Measurements from ENCODE around the gene MPRIP.
A peak's percentile ranks its signal among the peaks of the same experiment; 100 is the strongest.

Gene MPRIP

GRCh38 chr17:17062866-17063265 lies 20.6 kb downstream of the MPRIP start:
- H3K4me1 ChIP-seq (ENCODE audit: control insufficient read depth, insufficient read depth, low read length): peaks cover 4% of the 10 kb centered on the region; the same call in 1 of the 2 replicates

GRCh38 chr17:17063546-17064122 lies 21.4 kb downstream of the MPRIP start:
- H3K27ac ChIP-seq (ENCODE audit: extremely low read depth, low read depth, low read length): no peak overlapping the region
- H3K36me3 ChIP-seq (ENCODE audit: control insufficient read depth in 2 of 2, insufficient read depth in 1 of 2, low read length in 2 of 2): peaks cover 0 to 22% of the 10 kb centered on the region in 2 experiments
- no peak overlapping the region for H3K4me3 ChIP-seq (ENCODE audit: low read depth, low read length)
- peaks cover 4% of the 10 kb centered on the region; the same call in 1 of the 2 replicates for H3K4me1 ChIP-seq (ENCODE audit: control insufficient read depth, insufficient read depth, low read length)
- POLR2A ChIA-PET: no interaction called here
- H3K9me3 ChIP-seq (ENCODE audit: control insufficient read depth, insufficient read depth, low read depth, low read length): no peaks in the 10 kb centered on the region
- CTCF ChIA-PET: interaction anchor here (0.6 kb wide), 2 partner anchors 18 to 474 kb away, joined by 3 to 4 read pairs; no protein-coding TSS in a partner anchor
- peak; percentile 45; the same call in 1 of the 2 replicates for TF ChIP-seq PRDM10 (tag by site-specific recombination; IDR thresholded peaks at IDR 0.05)
- TF ChIP-seq SCRT2 (tag by site-specific recombination; IDR thresholded peaks at IDR 0.05): peak; percentile 59; the same call in 1 of the 2 replicates
- TF ChIP-seq ZFHX2 (tag by site-specific recombination; conservative IDR thresholded peaks at IDR 0.05): peak; percentile 47; the same call in 1 of the 2 replicates
- TF ChIP-seq, protein P1, sequence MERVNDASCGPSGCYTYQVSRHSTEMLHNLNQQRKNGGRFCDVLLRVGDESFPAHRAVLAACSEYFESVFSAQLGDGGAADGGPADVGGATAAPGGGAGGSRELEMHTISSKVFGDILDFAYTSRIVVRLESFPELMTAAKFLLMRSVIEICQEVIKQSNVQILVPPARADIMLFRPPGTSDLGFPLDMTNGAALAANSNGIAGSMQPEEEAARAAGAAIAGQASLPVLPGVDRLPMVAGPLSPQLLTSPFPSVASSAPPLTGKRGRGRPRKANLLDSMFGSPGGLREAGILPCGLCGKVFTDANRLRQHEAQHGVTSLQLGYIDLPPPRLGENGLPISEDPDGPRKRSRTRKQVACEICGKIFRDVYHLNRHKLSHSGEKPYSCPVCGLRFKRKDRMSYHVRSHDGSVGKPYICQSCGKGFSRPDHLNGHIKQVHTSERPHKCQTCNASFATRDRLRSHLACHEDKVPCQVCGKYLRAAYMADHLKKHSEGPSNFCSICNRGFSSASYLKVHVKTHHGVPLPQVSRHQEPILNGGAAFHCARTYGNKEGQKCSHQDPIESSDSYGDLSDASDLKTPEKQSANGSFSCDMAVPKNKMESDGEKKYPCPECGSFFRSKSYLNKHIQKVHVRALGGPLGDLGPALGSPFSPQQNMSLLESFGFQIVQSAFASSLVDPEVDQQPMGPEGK (tag by site-specific recombination; IDR thresholded peaks at IDR 0.05): peak; percentile 50; the same call in 1 of the 2 replicates
- no peak for TF ChIP-seq ZNF571 (tag by site-specific recombination; IDR thresholded peaks at IDR 0.05)
- TF ChIP-seq ZNF623 (tag by site-specific recombination; IDR thresholded peaks at IDR 0.05): no peak
- 0 out of 2 replicates have a peak, but pooled peaks have one; percentile 22 for TF ChIP-seq GLIS1 (tag by site-specific recombination; IDR thresholded peaks at IDR 0.05)
- TF ChIP-seq KLF7 (tag by site-specific recombination; IDR thresholded peaks at IDR 0.05; ENCODE audit: borderline replicate concordance): no peak
- peak; percentile 31; the same call in 1 of the 2 replicates for TF ChIP-seq MZF1 (tag by site-specific recombination; IDR thresholded peaks at IDR 0.05; ENCODE audit: borderline replicate concordance)
- no peak for TF ChIP-seq ZBTB6 (tag by site-specific recombination; IDR thresholded peaks at IDR 0.05)
- TF ChIP-seq SP2 (tag by site-specific recombination; IDR thresholded peaks at IDR 0.05): no peak
- TF ChIP-seq, protein P2, sequence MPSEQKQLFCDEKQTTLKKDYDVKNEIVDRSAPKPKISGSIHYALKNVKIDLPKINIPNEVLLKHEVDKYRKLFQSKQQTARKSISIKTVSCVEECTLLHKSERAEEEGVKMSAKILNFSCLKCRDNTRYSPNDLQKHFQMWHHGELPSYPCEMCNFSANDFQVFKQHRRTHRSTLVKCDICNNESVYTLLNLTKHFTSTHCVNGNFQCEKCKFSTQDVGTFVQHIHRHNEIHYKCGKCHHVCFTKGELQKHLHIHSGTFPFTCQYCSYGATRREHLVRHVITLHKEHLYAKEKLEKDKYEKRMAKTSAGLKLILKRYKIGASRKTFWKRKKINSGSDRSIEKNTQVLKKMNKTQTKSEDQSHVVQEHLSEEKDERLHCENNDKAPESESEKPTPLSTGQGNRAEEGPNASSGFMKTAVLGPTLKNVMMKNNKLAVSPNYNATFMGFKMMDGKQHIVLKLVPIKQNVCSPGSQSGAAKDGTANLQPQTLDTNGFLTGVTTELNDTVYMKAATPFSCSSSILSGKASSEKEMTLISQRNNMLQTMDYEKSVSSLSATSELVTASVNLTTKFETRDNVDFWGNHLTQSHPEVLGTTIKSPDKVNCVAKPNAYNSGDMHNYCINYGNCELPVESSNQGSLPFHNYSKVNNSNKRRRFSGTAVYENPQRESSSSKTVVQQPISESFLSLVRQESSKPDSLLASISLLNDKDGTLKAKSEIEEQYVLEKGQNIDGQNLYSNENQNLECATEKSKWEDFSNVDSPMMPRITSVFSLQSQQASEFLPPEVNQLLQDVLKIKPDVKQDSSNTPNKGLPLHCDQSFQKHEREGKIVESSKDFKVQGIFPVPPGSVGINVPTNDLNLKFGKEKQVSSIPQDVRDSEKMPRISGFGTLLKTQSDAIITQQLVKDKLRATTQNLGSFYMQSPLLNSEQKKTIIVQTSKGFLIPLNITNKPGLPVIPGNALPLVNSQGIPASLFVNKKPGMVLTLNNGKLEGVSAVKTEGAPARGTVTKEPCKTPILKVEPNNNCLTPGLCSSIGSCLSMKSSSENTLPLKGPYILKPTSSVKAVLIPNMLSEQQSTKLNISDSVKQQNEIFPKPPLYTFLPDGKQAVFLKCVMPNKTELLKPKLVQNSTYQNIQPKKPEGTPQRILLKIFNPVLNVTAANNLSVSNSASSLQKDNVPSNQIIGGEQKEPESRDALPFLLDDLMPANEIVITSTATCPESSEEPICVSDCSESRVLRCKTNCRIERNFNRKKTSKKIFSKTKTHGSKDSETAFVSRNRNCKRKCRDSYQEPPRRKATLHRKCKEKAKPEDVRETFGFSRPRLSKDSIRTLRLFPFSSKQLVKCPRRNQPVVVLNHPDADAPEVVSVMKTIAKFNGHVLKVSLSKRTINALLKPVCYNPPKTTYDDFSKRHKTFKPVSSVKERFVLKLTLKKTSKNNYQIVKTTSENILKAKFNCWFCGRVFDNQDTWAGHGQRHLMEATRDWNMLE (tag by site-specific recombination; conservative IDR thresholded peaks at IDR 0.05; ENCODE audit: low read depth): no peak

More at GRCh38 chr17:17062866-17063265, 20.6 kb downstream of the MPRIP start:
- peaks cover 0 to 27% of the 10 kb centered on the region in 2 experiments for H3K36me3 ChIP-seq (ENCODE audit: control insufficient read depth in 2 of 2, insufficient read depth in 1 of 2, low read length in 2 of 2)
- H3K27ac ChIP-seq (ENCODE audit: extremely low read depth, low read depth, low read length): no peak overlapping the region
- ChIA-PET POLR2A (no interaction called here), CTCF (no interaction called here)
- TF ChIP-seq SALL2 (tag by site-specific recombination; IDR thresholded peaks at IDR 0.05; ENCODE audit: borderline replicate concordance) (no peak), ZNF112 (tag by site-specific recombination; IDR thresholded peaks at IDR 0.05) (no peak)
- TF ChIP-seq, protein P3, sequence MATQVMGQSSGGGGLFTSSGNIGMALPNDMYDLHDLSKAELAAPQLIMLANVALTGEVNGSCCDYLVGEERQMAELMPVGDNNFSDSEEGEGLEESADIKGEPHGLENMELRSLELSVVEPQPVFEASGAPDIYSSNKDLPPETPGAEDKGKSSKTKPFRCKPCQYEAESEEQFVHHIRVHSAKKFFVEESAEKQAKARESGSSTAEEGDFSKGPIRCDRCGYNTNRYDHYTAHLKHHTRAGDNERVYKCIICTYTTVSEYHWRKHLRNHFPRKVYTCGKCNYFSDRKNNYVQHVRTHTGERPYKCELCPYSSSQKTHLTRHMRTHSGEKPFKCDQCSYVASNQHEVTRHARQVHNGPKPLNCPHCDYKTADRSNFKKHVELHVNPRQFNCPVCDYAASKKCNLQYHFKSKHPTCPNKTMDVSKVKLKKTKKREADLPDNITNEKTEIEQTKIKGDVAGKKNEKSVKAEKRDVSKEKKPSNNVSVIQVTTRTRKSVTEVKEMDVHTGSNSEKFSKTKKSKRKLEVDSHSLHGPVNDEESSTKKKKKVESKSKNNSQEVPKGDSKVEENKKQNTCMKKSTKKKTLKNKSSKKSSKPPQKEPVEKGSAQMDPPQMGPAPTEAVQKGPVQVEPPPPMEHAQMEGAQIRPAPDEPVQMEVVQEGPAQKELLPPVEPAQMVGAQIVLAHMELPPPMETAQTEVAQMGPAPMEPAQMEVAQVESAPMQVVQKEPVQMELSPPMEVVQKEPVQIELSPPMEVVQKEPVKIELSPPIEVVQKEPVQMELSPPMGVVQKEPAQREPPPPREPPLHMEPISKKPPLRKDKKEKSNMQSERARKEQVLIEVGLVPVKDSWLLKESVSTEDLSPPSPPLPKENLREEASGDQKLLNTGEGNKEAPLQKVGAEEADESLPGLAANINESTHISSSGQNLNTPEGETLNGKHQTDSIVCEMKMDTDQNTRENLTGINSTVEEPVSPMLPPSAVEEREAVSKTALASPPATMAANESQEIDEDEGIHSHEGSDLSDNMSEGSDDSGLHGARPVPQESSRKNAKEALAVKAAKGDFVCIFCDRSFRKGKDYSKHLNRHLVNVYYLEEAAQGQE (tag by site-specific recombination; IDR thresholded peaks at IDR 0.05): 0 out of 2 replicates have a peak, but pooled peaks have one; percentile 22
- H3K9me3 ChIP-seq (ENCODE audit: control insufficient read depth, insufficient read depth, low read depth, low read length): no peaks in the 10 kb centered on the region
- H3K4me3 ChIP-seq (ENCODE audit: low read depth, low read length): no peak overlapping the region
